ENCODE results near the gene POFUT1. TPM values are rescaled to one million over a fixed set of nuclear protein-coding genes. Genes with fewer than 3 reads are reported as not detected.

POFUT1 gene
- total and polyA plus RNA-seq, 8 donors = 2.3 to 33.8 (median 11.2) TPM

- no peak for DNase-seq
- H3K36me3 ChIP-seq = peaks cover 47 to 92% (median 89%) of the 10 kb centered on the region in 4 donors
Measured at GRCh38 chr20:32159766-32160221, 47.9 kb upstream of the POFUT1 start.

GRCh38 chr20:32160341-32160740, 47.3 kb upstream of the POFUT1 start:
- no peak overlapping the region for H3K4me3 ChIP-seq
- H3K27me3 ChIP-seq = no peaks in the 10 kb centered on the region
- H3K4me1 ChIP-seq = peaks cover 4 to 6% (median 6%) of the 10 kb centered on the region in 4 donors
- intact Hi-C loops (cut with DNase I; ENCODE audit: low total_unique reads) = no loop called here
- no peaks in the 10 kb centered on the region for H3K9me3 ChIP-seq
- no peak overlapping the region for H3K27ac ChIP-seq
- no peak for DNase-seq
- peaks cover 51 to 94% (median 91%) of the 10 kb centered on the region in 4 donors for H3K36me3 ChIP-seq
- TF ChIP-seq EP300 (IDR thresholded peaks at IDR 0.05) = no peak
- no peak for TF ChIP-seq POLR2A (IDR thresholded peaks at IDR 0.05)
- TF ChIP-seq CTCF (IDR thresholded peaks at IDR 0.05) = no peak
- no peak for TF ChIP-seq POLR2AphosphoS5 (IDR thresholded peaks at IDR 0.05)
- 94 to 100% (median 96%) methylated on average over 5 of the region's 5 CpGs for WGBS, 5 donors

More at GRCh38 chr20:32159766-32160221, 47.9 kb upstream of the POFUT1 start:
- TF ChIP-seq POLR2AphosphoS5 (IDR thresholded peaks at IDR 0.05) = no peak
- TF ChIP-seq CTCF (IDR thresholded peaks at IDR 0.05) = no peak
- TF ChIP-seq POLR2A (IDR thresholded peaks at IDR 0.05) = no peak
- TF ChIP-seq EP300 (IDR thresholded peaks at IDR 0.05) = no peak
- Histone ChIP-seq H3K9me3 (no peaks in the 10 kb centered on the region), H3K27ac (no peak overlapping the region), H3K4me1 (peaks cover 9 to 11% (median 11%) of the 10 kb centered on the region in 4 donors), H3K4me3 (no peak overlapping the region), H3K27me3 (no peaks in the 10 kb centered on the region)
- WGBS, 5 donors = 77 to 97% (median 92%) methylated on average over 5 of the region's 5 CpGs
- intact Hi-C loops (cut with DNase I; ENCODE audit: low total_unique reads) = no loop called here

GRCh38 chr20:32162351-32162750, 45.3 kb upstream of the POFUT1 start:
- H3K4me1 ChIP-seq = no peaks in the 10 kb centered on the region
- no peak for DNase-seq
- H3K27ac ChIP-seq = no peak overlapping the region
- TF ChIP-seq POLR2A (IDR thresholded peaks at IDR 0.05) = no peak
- TF ChIP-seq EP300 (IDR thresholded peaks at IDR 0.05) = no peak
- no peak for TF ChIP-seq CTCF (IDR thresholded peaks at IDR 0.05)
- TF ChIP-seq POLR2AphosphoS5 (IDR thresholded peaks at IDR 0.05) = no peak
- intact Hi-C loops (cut with DNase I; ENCODE audit: low total_unique reads) = no loop called here
- H3K27me3 ChIP-seq = no peaks in the 10 kb centered on the region
- WGBS, 5 donors = 54 to 86% (median 76%) methylated on average over 3 of the region's 3 CpGs
- no peaks in the 10 kb centered on the region for H3K9me3 ChIP-seq
- no peak overlapping the region for H3K4me3 ChIP-seq
- H3K36me3 ChIP-seq = peaks cover 52 to 99% (median 98%) of the 10 kb centered on the region in 4 donors

GRCh38 chr20:32163951-32164350, 43.7 kb upstream of the POFUT1 start:
- intact Hi-C loops (cut with DNase I; ENCODE audit: low total_unique reads) = no loop called here
- Histone ChIP-seq H3K27ac (no peak overlapping the region), H3K9me3 (no peaks in the 10 kb centered on the region), H3K36me3 (peaks cover 41 to 89% (median 87%) of the 10 kb centered on the region in 4 donors), H3K4me3 (no peak overlapping the region), H3K4me1 (no peaks in the 10 kb centered on the region), H3K27me3 (no peaks in the 10 kb centered on the region)
- DNase-seq = no peak
- WGBS, 5 donors = 76 to 82% (median 81%) methylated on average over 5 of the region's 5 CpGs
- no peak for TF ChIP-seq EP300 (IDR thresholded peaks at IDR 0.05)
- TF ChIP-seq POLR2A (IDR thresholded peaks at IDR 0.05) = no peak
- no peak for TF ChIP-seq POLR2AphosphoS5 (IDR thresholded peaks at IDR 0.05)
- no peak for TF ChIP-seq CTCF (IDR thresholded peaks at IDR 0.05)

All from stomach (tissue), 9 donors.